ENCODE results near the gene UBL4A.

Gene UBL4A

DNA sequence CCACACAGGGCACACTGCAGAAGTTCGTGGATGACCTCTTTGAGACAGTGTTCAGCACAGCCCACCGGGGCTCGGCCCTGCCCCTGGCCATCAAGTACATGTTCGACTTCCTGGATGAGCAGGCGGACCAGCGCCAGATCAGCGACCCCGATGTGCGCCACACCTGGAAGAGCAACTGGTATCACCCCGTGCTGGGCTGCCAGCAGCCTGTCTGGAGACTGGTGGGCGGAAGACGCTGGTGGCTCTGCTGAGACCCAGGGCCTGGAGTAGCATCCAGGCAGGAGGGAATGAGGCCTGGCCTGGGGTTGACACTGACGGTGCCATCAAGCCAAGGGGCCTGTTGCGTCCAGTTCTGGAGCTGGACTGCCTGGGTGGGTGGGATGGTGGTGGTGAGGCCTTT lies 16.0 kb downstream of the UBL4A start:
- no peak overlapping the region for H3K4me3 ChIP-seq (ENCODE audit: low read depth, low read length)
- no peaks in the 10 kb centered on the region for H3K36me3 ChIP-seq (ENCODE audit: control insufficient read depth, insufficient read depth, low read length)
- no peak for TF ChIP-seq CTCF (IDR thresholded peaks at IDR 0.05)
- no peak overlapping the region for H2AFZ ChIP-seq
- no peaks in the 10 kb centered on the region for H3K4me1 ChIP-seq
- no peak overlapping the region for H3K9ac ChIP-seq
- no peak overlapping the region for H3K27ac ChIP-seq
- no peaks in the 10 kb centered on the region for H3K79me2 ChIP-seq
- H3K9me3 ChIP-seq (ENCODE audit: control insufficient read depth, low read length): no peaks in the 10 kb centered on the region
- no peaks in the 10 kb centered on the region for H3K27me3 ChIP-seq (ENCODE audit: control insufficient read depth, insufficient read depth, low read length)
- H3K4me2 ChIP-seq (ENCODE audit: low read length): no peak overlapping the region

DNA sequence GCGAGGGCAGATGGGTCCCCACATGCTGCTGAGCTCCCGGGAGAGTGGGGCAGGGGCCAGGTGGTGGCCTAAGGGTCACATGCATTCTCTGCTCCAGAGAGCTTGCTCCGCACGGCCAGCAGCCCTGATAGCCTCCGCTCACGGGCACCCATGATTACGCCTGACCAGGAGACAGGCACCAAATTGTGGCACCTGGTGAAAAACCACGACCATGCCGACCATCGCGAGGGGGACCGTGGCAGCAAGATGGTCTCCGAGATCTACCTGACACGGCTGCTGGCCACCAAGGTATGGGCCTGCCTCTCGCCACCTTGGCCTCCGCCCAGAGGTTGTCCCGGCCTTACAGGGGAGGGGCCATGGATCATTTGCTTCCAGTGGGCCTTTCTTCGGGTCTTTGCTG lies 16.5 kb downstream of the UBL4A start:
- no peak for TF ChIP-seq CTCF (IDR thresholded peaks at IDR 0.05)

GRCh38 chrX:154469114-154469513 lies 17.3 kb downstream of the UBL4A start:
- H3K27me3 ChIP-seq (ENCODE audit: control insufficient read depth, insufficient read depth, low read length): no peaks in the 10 kb centered on the region
- no peak overlapping the region for H3K4me2 ChIP-seq (ENCODE audit: low read length)
- no peak overlapping the region for H3K9ac ChIP-seq
- H3K79me2 ChIP-seq: no peaks in the 10 kb centered on the region
- TF ChIP-seq CTCF (IDR thresholded peaks at IDR 0.05): no peak
- no peaks in the 10 kb centered on the region for H3K36me3 ChIP-seq (ENCODE audit: control insufficient read depth, insufficient read depth, low read length)
- no peak overlapping the region for H3K27ac ChIP-seq
- no peaks in the 10 kb centered on the region for H3K4me1 ChIP-seq
- H2AFZ ChIP-seq: no peak overlapping the region
- no peak overlapping the region for H3K4me3 ChIP-seq (ENCODE audit: low read depth, low read length)
- H3K9me3 ChIP-seq (ENCODE audit: control insufficient read depth, low read length): no peaks in the 10 kb centered on the region

More for the DNA sequence above, 16.5 kb downstream of the UBL4A start:
- Histone ChIP-seq H3K79me2 (no peaks in the 10 kb centered on the region), H3K27ac (no peak overlapping the region), H3K9me3 (ENCODE audit: control insufficient read depth, low read length) (no peaks in the 10 kb centered on the region), H2AFZ (no peak overlapping the region), H3K4me2 (ENCODE audit: low read length) (no peak overlapping the region), H3K9ac (no peak overlapping the region), H3K36me3 (ENCODE audit: control insufficient read depth, insufficient read depth, low read length) (no peaks in the 10 kb centered on the region), H3K27me3 (ENCODE audit: control insufficient read depth, insufficient read depth, low read length) (no peaks in the 10 kb centered on the region), H3K4me3 (ENCODE audit: low read depth, low read length) (no peak overlapping the region), H3K4me1 (no peaks in the 10 kb centered on the region)

- Histone ChIP-seq H3K9ac (no peak overlapping the region), H3K9me3 (ENCODE audit: control insufficient read depth, low read length) (no peaks in the 10 kb centered on the region), H3K4me2 (ENCODE audit: low read length) (no peak overlapping the region), H3K4me3 (ENCODE audit: low read depth, low read length) (no peak overlapping the region), H3K36me3 (ENCODE audit: control insufficient read depth, insufficient read depth, low read length) (no peaks in the 10 kb centered on the region), H3K27me3 (ENCODE audit: control insufficient read depth, insufficient read depth, low read length) (no peaks in the 10 kb centered on the region), H3K27ac (no peak overlapping the region), H2AFZ (no peak overlapping the region), H3K4me1 (no peaks in the 10 kb centered on the region), H3K79me2 (no peaks in the 10 kb centered on the region)
- no peak for TF ChIP-seq CTCF (IDR thresholded peaks at IDR 0.05)
These were observed 18.2 kb downstream of the UBL4A start for GRCh38 chrX:154468217-154468616.

- H3K79me2 ChIP-seq: no peaks in the 10 kb centered on the region
- H3K4me3 ChIP-seq (ENCODE audit: low read depth, low read length): no peak overlapping the region
- H3K9me3 ChIP-seq (ENCODE audit: control insufficient read depth, low read length): no peaks in the 10 kb centered on the region
- no peak overlapping the region for H2AFZ ChIP-seq
- H3K4me2 ChIP-seq (ENCODE audit: low read length): no peak overlapping the region
- H3K9ac ChIP-seq: no peak overlapping the region
- TF ChIP-seq CTCF (IDR thresholded peaks at IDR 0.05): no peak
- H3K27me3 ChIP-seq (ENCODE audit: control insufficient read depth, insufficient read depth, low read length): no peaks in the 10 kb centered on the region
- H3K27ac ChIP-seq: no peak overlapping the region
- H3K4me1 ChIP-seq: no peaks in the 10 kb centered on the region
- no peaks in the 10 kb centered on the region for H3K36me3 ChIP-seq (ENCODE audit: control insufficient read depth, insufficient read depth, low read length)
These were observed 18.9 kb downstream of the UBL4A start for GRCh38 chrX:154467556-154467955.

Data from parathyroid adenoma (tissue), 2 donors.